ENCODE measurements around the gene PDXDC1. TPM values are rescaled to one million over a fixed set of nuclear protein-coding genes. Genes with fewer than 3 reads are reported as not detected.

The PDXDC1 gene
- total RNA-seq, 2 experiments from 2014 or later: 64.0 to 75.0 TPM

DNA sequence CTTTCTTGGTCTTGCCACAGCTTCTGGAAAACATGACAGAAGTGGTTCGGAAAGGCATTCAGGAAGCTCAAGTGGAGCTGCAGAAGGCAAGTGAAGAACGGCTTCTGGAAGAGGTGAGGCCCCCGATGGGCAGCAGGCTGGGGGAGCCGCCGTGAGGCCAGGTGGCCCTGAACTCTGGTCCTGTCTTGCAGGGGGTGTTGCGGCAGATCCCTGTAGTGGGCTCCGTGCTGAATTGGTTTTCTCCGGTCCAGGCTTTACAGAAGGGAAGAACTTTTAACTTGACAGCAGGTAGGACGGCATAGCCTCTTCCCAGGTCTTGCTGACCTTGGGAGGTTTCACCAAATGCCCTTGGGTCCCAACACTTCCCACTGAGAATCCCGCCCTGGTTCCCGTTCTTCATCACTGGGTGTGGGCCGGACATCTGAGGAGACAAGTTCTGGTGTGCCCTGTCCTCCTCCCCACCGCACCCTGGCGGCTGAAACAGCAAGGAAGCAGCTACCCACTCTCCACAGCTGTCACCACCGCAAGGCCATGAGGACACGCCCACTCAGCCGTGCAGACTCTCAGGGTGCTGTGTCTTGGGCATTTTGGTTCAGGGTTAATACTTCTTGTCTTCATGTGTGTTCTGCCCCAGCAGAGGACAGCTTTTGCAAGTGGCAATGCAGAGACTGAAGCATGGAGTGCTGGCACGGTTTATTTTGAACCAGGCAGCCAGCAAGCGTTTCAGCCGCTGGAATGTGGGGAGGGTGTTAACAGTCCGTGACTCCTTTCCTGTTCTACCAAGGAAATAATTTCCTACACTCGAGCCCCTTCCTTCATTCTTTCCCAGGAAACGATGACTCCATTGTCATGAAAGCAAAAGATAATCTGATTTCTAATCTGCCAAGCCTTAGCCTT, 59.7 kb downstream of the PDXDC1 start:
- H3K27me3 Mint-ChIP-seq: no peaks in the 10 kb centered on the region
- peaks cover 18% of the 10 kb centered on the region for H3K4me1 ChIP-seq (ENCODE audit: insufficient read depth, low read length)
- H3K4me3 ChIP-seq (ENCODE audit: low read length): no peak overlapping the region
- TF ChIP-seq, protein P1, sequence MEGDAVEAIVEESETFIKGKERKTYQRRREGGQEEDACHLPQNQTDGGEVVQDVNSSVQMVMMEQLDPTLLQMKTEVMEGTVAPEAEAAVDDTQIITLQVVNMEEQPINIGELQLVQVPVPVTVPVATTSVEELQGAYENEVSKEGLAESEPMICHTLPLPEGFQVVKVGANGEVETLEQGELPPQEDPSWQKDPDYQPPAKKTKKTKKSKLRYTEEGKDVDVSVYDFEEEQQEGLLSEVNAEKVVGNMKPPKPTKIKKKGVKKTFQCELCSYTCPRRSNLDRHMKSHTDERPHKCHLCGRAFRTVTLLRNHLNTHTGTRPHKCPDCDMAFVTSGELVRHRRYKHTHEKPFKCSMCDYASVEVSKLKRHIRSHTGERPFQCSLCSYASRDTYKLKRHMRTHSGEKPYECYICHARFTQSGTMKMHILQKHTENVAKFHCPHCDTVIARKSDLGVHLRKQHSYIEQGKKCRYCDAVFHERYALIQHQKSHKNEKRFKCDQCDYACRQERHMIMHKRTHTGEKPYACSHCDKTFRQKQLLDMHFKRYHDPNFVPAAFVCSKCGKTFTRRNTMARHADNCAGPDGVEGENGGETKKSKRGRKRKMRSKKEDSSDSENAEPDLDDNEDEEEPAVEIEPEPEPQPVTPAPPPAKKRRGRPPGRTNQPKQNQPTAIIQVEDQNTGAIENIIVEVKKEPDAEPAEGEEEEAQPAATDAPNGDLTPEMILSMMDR (IDR thresholded peaks at IDR 0.05): no peak
- no peaks in the 10 kb centered on the region for H3K9me3 Mint-ChIP-seq
- no peak overlapping the region for H3K4me3 Mint-ChIP-seq
- CTCF ChIA-PET: no interaction called here
- peaks cover 82% of the 10 kb centered on the region for H3K36me3 ChIP-seq (ENCODE audit: insufficient read depth, low read length)
- H3K4me1 Mint-ChIP-seq (ENCODE audit: low read depth): peaks cover 19% of the 10 kb centered on the region
- no peak for ATAC-seq (ENCODE audit: poor library complexity)
- POLR2A ChIA-PET: no interaction called here
- no peak for DNase-seq
- peaks cover 89% of the 10 kb centered on the region for H3K36me3 Mint-ChIP-seq (ENCODE audit: low read depth)
- peak overlapping the region in 1 of 2 donors; percentile 1 for H3K27ac ChIP-seq (ENCODE audit: low read depth in 1 of 2, low read length in 2 of 2)
- H3K27me3 ChIP-seq (ENCODE audit: control insufficient read depth in 1 of 2, insufficient read depth in 2 of 2, low read length in 2 of 2): no peaks in the 10 kb centered on the region
- H3K9me3 ChIP-seq (ENCODE audit: control insufficient read depth in 1 of 2, insufficient read depth in 1 of 2, low read length in 2 of 2): no peaks in the 10 kb centered on the region
- intact Hi-C loops (cut with DNase I, micrococcal nuclease): no loop called here
- H3K27ac Mint-ChIP-seq: no peak overlapping the region

DNA sequence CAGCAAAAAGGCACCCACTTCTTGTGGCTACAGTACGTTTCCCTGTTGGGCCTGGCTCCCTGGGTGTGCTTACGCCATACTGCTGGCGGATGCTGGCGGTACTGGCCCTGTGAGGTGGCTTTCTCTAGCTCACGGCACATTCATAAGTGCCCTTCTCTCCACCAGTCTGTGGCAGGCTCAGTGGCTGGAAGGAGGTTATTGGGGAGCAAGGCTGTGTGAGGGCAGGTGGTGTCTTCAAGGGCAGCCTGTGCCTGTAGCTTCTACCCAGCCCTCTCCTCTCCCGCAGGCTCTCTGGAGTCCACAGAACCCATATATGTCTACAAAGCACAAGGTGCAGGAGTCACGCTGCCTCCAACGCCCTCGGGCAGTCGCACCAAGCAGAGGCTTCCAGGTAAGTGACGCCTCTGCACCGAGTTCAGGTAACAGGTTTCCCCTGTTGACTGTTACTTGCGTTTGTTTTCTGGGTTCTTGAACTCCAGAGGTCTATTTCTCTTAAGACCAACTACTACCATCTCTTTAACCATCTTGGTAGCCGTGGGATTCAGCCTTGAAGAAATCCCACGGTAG, 60.4 kb downstream of the PDXDC1 start:
- TF ChIP-seq, protein P1 (IDR thresholded peaks at IDR 0.05): no peak
- peak overlapping the region in 1 of 2 donors; percentile 1 for H3K27ac ChIP-seq (ENCODE audit: low read depth in 1 of 2, low read length in 2 of 2)
- Mint-ChIP-seq H3K4me3 (no peak overlapping the region), H3K4me1 (ENCODE audit: low read depth) (peaks cover 19% of the 10 kb centered on the region), H3K27me3 (no peaks in the 10 kb centered on the region), H3K27ac (no peak overlapping the region), H3K36me3 (ENCODE audit: low read depth) (peaks cover 92% of the 10 kb centered on the region), H3K9me3 (no peaks in the 10 kb centered on the region)
- intact Hi-C loops (cut with DNase I, micrococcal nuclease): no loop called here
- ATAC-seq (ENCODE audit: poor library complexity) (no peak), DNase-seq (no peak)
- H3K36me3 ChIP-seq (ENCODE audit: insufficient read depth, low read length): peaks cover 89% of the 10 kb centered on the region
- CTCF ChIA-PET: no interaction called here
- no peak overlapping the region for H3K4me3 ChIP-seq (ENCODE audit: low read length)
- no peaks in the 10 kb centered on the region for H3K27me3 ChIP-seq (ENCODE audit: control insufficient read depth in 1 of 2, insufficient read depth in 2 of 2, low read length in 2 of 2)
- H3K9me3 ChIP-seq (ENCODE audit: control insufficient read depth in 1 of 2, insufficient read depth in 1 of 2, low read length in 2 of 2): no peaks in the 10 kb centered on the region
- peaks cover 18% of the 10 kb centered on the region for H3K4me1 ChIP-seq (ENCODE audit: insufficient read depth, low read length)
- POLR2A ChIA-PET: no interaction called here

DNA sequence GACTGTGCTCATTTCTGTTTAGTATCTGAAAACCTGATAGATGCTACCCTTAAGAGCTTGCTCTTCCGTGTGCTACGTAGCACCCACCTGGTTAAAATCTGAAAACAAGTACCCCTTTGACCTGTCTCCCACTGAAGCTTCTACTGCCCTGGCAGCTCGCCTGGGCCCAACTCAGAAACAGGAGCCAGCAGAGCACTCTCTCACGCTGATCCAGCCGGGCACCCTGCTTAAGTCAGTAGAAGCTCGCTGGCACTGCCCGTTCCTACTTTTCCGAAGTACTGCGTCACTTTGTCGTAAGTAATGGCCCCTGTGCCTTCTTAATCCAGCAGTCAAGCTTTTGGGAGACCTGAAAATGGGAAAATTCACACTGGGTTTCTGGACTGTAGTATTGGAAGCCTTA, 62.2 kb downstream of the PDXDC1 start:
- Histone ChIP-seq H3K27ac (ENCODE audit: low read depth in 1 of 2, low read length in 2 of 2) (no peak overlapping the region), H3K9me3 (ENCODE audit: control insufficient read depth in 1 of 2, insufficient read depth in 1 of 2, low read length in 2 of 2) (no peaks in the 10 kb centered on the region), H3K27me3 (ENCODE audit: control insufficient read depth in 1 of 2, insufficient read depth in 2 of 2, low read length in 2 of 2) (no peaks in the 10 kb centered on the region), H3K36me3 (ENCODE audit: insufficient read depth, low read length) (peaks cover 88% of the 10 kb centered on the region), H3K4me1 (ENCODE audit: insufficient read depth, low read length) (peaks cover 7% of the 10 kb centered on the region), H3K4me3 (ENCODE audit: low read length) (no peak overlapping the region)
- H3K4me3 Mint-ChIP-seq: no peak overlapping the region
- ChIA-PET CTCF (no interaction called here), POLR2A (interaction anchor here (1.5 kb wide), 1 partner anchor 13 kb away, joined by 3 read pairs; no protein-coding TSS in a partner anchor)
- no peak for ATAC-seq (ENCODE audit: poor library complexity)
- H3K27me3 Mint-ChIP-seq: no peaks in the 10 kb centered on the region
- DNase-seq: no peak
- H3K27ac Mint-ChIP-seq: no peak overlapping the region
- peaks cover 8% of the 10 kb centered on the region for H3K4me1 Mint-ChIP-seq (ENCODE audit: low read depth)
- intact Hi-C loops (cut with DNase I, micrococcal nuclease): no loop called here
- peaks cover 94% of the 10 kb centered on the region for H3K36me3 Mint-ChIP-seq (ENCODE audit: low read depth)
- H3K9me3 Mint-ChIP-seq: no peaks in the 10 kb centered on the region
- TF ChIP-seq, protein P1 (IDR thresholded peaks at IDR 0.05): no peak

Measured in CD4-positive, alpha-beta T cell (primary cell).